ENCODE data around the gene RHOF. TPM values are rescaled to one million over a fixed set of nuclear protein-coding genes. Genes with fewer than 3 reads are reported as not detected.
A peak's percentile ranks its signal among the peaks of the same experiment; 100 is the strongest.

The RHOF gene
- total and polyA plus RNA-seq, 2 of the 13 experiments (the other 11 are each of a cell fraction or from before 2014, with no cell fraction given): 14.6 to 32.2 TPM

- TF ChIP-seq DZIP1 (CRISPR knock-in tag; IDR thresholded peaks at IDR 0.05) (no peak), TBP (CRISPR knock-in tag; IDR thresholded peaks at IDR 0.05) (no peak), UBTF (CRISPR knock-in tag; IDR thresholded peaks at IDR 0.05) (peak; percentile 90), ZNF446 (CRISPR knock-in tag; IDR thresholded peaks at IDR 0.05) (no peak), KLF6 (CRISPR knock-in tag; IDR thresholded peaks at IDR 0.05) (peak; percentile 73; the same call in 1 of the 2 replicates), SP1 (IDR thresholded peaks at IDR 0.05) (no peak), SP1 (CRISPR knock-in tag; IDR thresholded peaks at IDR 0.05) (no peak), TEF (CRISPR knock-in tag; IDR thresholded peaks at IDR 0.05) (no peak), ZNF20 (CRISPR knock-in tag; IDR thresholded peaks at IDR 0.05) (no peak), DNMT3B (CRISPR knock-in tag; conservative IDR thresholded peaks at IDR 0.05) (no peak), SMAD3 (CRISPR knock-in tag; IDR thresholded peaks at IDR 0.05) (no peak), ZNF800 (CRISPR knock-in tag; IDR thresholded peaks at IDR 0.05) (no peak), HCFC1 (IDR thresholded peaks at IDR 0.05; ENCODE audit: low read depth, low read length) (no peak), ZNF280B (CRISPR knock-in tag; IDR thresholded peaks at IDR 0.05; ENCODE audit: borderline replicate concordance) (peak; percentile 69; the same call in 1 of the 2 replicates), ZFP1 (CRISPR knock-in tag; IDR thresholded peaks at IDR 0.05) (no peak), SALL1 (CRISPR knock-in tag; IDR thresholded peaks at IDR 0.05) (peak; percentile 53), AKAP8 (CRISPR knock-in tag; IDR thresholded peaks at IDR 0.05) (no peak), DMTF1 (CRISPR knock-in tag; IDR thresholded peaks at IDR 0.05) (no peak)
These were observed 18.2 kb upstream of the RHOF start (continued) for GRCh38 chr12:121811434-121812319.

All from HepG2 (cell line).